ENCODE results near the gene GNAT3.

GNAT3 gene

DNA sequence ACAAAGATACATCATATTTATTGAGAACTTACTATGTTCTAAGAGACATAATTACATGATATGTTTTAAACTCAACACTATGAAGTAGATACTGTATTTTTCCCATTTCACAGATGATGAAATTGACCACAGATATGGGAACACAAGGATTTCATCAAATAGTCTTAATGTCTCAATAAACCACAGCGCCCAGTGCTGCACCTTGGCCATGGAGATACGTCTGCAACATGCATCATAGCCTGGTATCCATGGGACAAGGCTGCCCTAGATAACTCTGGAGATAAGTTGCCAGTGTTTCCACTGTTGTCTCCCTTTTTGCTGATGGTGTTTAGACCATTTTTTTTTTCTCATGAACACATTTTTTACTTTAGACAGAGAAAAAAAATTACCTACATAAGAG lies 97.5 kb downstream of the GNAT3 start:
- DNase-seq: no peak

DNA sequence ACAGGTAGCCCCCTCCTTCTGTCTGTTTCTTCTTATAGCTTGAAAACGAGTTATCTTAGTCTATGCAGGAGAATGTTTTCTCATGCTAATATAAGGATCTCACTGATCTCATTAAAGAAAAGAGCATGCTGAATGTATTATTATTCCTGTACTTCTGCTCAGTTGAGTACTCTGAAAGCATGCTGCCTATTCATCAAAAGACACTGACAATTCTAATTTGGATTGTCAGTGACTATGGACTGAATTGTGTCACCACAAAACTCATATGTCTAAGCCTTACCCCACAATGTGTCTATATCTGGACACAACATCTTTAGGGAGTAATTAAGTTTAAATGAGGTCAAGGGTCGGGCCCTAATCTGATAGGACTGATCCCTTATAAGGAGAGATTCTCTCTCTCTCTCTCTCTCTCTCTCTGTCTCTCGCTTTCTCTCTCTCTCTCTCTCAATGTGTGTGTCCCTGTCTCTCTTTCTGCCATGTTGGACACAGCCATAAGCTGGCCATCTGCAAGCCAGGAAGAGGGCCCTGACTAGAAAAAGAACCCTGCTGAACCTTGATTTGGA lies 98.4 kb downstream of the GNAT3 start:
- DNase-seq: no peak

DNA sequence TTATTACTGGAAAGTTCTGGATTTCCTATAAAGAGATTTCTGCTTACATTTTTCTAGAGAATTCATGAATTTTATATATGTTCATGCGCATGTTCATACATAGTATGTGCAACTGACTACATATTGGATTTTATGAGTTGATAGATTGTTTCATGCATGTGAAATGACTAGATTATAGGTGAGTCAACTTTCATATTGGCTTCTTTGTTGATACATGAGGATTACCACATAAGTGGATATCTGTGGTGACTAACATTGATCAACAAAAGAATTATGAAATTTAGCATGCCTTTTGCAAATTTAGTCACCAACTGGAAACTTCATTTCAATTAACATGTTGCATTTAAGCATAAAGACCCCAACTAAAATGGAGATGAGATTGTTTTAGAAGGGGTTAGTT lies 99.0 kb downstream of the GNAT3 start:
- DNase-seq: no peak

DNA sequence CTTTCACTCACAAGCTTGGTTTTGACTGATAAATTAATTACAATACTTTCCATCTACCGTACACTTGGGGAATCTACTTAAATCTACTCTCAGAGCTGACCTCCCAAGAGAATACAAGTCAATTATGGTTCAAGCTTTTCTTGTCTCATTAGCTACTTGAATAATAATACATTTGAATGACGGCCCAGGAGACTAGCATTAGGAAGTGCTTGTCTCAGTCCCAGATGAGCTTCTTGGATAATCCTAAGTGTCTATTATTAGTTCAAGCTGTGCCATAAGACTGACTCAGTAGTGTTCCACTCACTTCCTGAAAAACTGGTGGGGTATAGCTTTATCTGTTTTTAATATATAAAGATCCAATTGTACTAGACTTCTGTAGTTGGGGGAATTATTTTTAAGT lies 100.2 kb downstream of the GNAT3 start:
- no peak for DNase-seq

DNA sequence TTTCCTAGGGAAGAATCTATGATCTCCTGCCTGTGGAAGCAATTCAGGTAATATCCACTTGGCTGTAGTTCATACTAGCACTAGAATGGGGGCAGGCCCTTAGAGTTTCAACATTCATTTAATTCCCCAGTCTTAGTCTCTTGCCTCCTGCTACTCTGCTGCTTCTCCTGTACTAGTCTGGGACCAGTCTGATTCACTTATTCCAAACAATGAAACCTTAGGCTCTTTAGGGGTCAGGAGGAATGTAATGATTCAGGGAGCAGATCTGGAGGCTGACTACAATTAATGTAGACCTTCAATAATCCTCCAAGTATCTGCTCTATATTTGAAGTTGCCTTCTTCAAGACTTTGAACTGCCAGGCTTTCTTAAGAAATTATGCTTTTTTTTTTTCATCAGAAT lies 101.8 kb downstream of the GNAT3 start:
- DNase-seq: no peak

All from central memory CD4-positive, alpha-beta T cell (primary cell).